Vagina (tissue), 2 donors: ENCODE results near the gene BRPF1.

Experiments
- POLR2A ChIP-seq, 2 donors: fragments of 450-650 bp; IDR thresholded peaks; one replicate each; pipeline ENCODE4 v1.6.1; 2017; ENCODE audit warnings: antibody characterized with exemption in 2 of 2, mild to moderate bottlenecking in 2 of 2, moderate library complexity in 2 of 2
- POLR2AphosphoS5 ChIP-seq, 2 donors: sonication (generic); formaldehyde crosslinking; IDR thresholded peaks; one replicate each; pipeline ENCODE4 v1.9.0; 2017; ENCODE audit warnings: antibody characterized with exemption in 2 of 2, mild to moderate bottlenecking in 2 of 2, low read depth in 1 of 2; ENCODE audit not compliant: insufficient read depth in 1 of 2
- TF ChIP-seq, protein P1 (sequence below), 3 experiments: fragments of 450-650 bp in 2 of 3; fragments of 200-600 bp in 1 of 3; sonication (generic) in 1 of 3; IDR thresholded peaks; one replicate each; pipeline ENCODE4 v1.5.1; 2017 to 2019; ENCODE audit warnings: antibody characterized with exemption in 3 of 3, mild to moderate bottlenecking in 2 of 3, moderate library complexity in 2 of 3

- TF ChIP-seq, protein P1, sequence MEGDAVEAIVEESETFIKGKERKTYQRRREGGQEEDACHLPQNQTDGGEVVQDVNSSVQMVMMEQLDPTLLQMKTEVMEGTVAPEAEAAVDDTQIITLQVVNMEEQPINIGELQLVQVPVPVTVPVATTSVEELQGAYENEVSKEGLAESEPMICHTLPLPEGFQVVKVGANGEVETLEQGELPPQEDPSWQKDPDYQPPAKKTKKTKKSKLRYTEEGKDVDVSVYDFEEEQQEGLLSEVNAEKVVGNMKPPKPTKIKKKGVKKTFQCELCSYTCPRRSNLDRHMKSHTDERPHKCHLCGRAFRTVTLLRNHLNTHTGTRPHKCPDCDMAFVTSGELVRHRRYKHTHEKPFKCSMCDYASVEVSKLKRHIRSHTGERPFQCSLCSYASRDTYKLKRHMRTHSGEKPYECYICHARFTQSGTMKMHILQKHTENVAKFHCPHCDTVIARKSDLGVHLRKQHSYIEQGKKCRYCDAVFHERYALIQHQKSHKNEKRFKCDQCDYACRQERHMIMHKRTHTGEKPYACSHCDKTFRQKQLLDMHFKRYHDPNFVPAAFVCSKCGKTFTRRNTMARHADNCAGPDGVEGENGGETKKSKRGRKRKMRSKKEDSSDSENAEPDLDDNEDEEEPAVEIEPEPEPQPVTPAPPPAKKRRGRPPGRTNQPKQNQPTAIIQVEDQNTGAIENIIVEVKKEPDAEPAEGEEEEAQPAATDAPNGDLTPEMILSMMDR (IDR thresholded peaks at IDR 0.05): no peak
- TF ChIP-seq POLR2A (IDR thresholded peaks at IDR 0.05) (peak in 1 of 2 donors; percentile 5), POLR2AphosphoS5 (IDR thresholded peaks at IDR 0.05; ENCODE audit: insufficient read depth in 1 of 2, low read depth in 1 of 2) (peak; percentile 95 to 97)
Measured at GRCh38 chr3:9749645-9750555, 18.4 kb downstream of the BRPF1 start, which contains the start of gene OGG1.
